Small intestine (tissue), 7 donors: ENCODE results near the gene LACC1. TPM values are rescaled to one million over a fixed set of nuclear protein-coding genes. Genes with fewer than 3 reads are reported as not detected.

Experiments
- DNase-seq, 2 donors: peaks; one replicate each; pipeline versions ENCODE4 v3.0.0 to v3.0.0-alpha.2; 2013
- FAIRE-seq: peaks from 2 replicates; lab custom pipeline; 2012; peaks lifted over from hg19 to GRCh38; lab: Jason Lieb, UNC
- H3K27ac ChIP-seq, 3 donors: one replicate each; pipeline ENCODE4 v1.5.1; 2013; ENCODE audit warnings: low read length in 2 of 3, mild to moderate bottlenecking in 2 of 3, control low read depth in 1 of 3, inconsistent platforms in 1 of 3, low read depth in 1 of 3, moderate library complexity in 1 of 3
- H3K27me3 ChIP-seq, 3 donors: one replicate each; pipeline ENCODE4 v1.6.1; 2013; ENCODE audit warnings: low read length in 3 of 3, inconsistent platforms in 1 of 3; ENCODE audit not compliant: control insufficient read depth in 3 of 3, insufficient read depth in 3 of 3
- H3K36me3 ChIP-seq, 3 donors: one replicate each; pipeline ENCODE4 v1.6.1; 2013; ENCODE audit warnings: low read length in 3 of 3, inconsistent platforms in 1 of 3, low read depth in 1 of 3, mild to moderate bottlenecking in 1 of 3, moderate library complexity in 1 of 3; ENCODE audit not compliant: control insufficient read depth in 3 of 3, insufficient read depth in 2 of 3
- H3K4me1 ChIP-seq, 3 donors: one replicate each; pipeline ENCODE4 v1.6.1; 2013; ENCODE audit warnings: low read length in 2 of 3, inconsistent platforms in 1 of 3, low read depth in 1 of 3, mild to moderate bottlenecking in 1 of 3, moderate library complexity in 1 of 3; ENCODE audit not compliant: control insufficient read depth in 3 of 3, insufficient read depth in 2 of 3
- H3K4me3 ChIP-seq, 3 donors: one replicate each; pipeline ENCODE4 v1.5.1; 2013; ENCODE audit warnings: low read length in 3 of 3, control low read depth in 1 of 3, inconsistent platforms in 1 of 3, low read depth in 1 of 3, mild to moderate bottlenecking in 1 of 3, moderate library complexity in 1 of 3
- H3K9me3 ChIP-seq, 2 donors: one replicate each; pipeline ENCODE4 v1.6.1; 2013; ENCODE audit warnings: low read depth in 1 of 2, low read length in 1 of 2; ENCODE audit not compliant: control insufficient read depth in 2 of 2, insufficient read depth in 1 of 2
- WGBS, 3 donors: extraction: QIAGEN DNeasy Blood & Tissue Kit; methylation state at CpG; one replicate each; pipeline ENCODE4 v1.1.7; 2013; 5-methylcytosine and 5-hydroxymethylcytosine counted together
- polyA plus RNA-seq, 4 donors: library from polyadenylated mRNA; stranded (reverse) in 3 of 4; unstranded in 1 of 4; fragments of 200-250 nt in 3 of 4; fragments of 120-200 nt in 1 of 4; gene quantifications; one replicate each; pipeline versions ENCODE4 v1.2.1 to v1.2.3, GENCODE V29; 2013
- donor health status: healthy with polysubstance abuse.
- donor health status: control.
- donor health status: control.
- donor health status: Bipolar disorder and iron deficiency.
- donor health status: healthy.

The LACC1 gene
- polyA plus RNA-seq, 4 donors, result 4.1 to 13.5 (median 13.0) TPM

DNA sequence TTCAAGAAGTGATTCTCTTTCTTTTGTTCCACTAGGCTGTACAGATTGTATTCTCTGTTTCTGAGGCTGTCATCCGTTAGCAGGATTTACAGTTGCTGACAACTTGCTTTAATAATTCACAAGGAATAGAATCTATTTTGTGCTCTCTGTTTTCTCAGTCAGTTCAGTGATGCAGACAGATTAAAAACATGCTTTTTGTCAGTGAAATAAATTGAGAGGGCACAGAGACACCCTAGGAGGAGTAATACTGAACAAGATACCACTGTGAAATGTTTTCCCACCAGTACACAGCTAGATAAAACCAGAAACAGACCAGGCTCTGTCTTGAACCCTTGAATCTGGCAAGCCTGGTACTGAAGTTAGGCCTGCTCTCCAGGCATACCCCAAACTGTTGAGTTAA, 58.7 kb downstream of the LACC1 start:
- DNase-seq (no peak), FAIRE-seq (no peak)
- no peaks in the 10 kb centered on the region for H3K9me3 ChIP-seq
- no peak overlapping the region for H3K4me3 ChIP-seq
- H3K36me3 ChIP-seq, result no peaks in the 10 kb centered on the region
- H3K4me1 ChIP-seq, result no peaks in the 10 kb centered on the region
- H3K27me3 ChIP-seq, result no peaks in the 10 kb centered on the region
- 83 to 90% (median 86%) methylated on average over 1 of the region's 1 CpG for WGBS, 3 donors
- no peak overlapping the region for H3K27ac ChIP-seq

DNA sequence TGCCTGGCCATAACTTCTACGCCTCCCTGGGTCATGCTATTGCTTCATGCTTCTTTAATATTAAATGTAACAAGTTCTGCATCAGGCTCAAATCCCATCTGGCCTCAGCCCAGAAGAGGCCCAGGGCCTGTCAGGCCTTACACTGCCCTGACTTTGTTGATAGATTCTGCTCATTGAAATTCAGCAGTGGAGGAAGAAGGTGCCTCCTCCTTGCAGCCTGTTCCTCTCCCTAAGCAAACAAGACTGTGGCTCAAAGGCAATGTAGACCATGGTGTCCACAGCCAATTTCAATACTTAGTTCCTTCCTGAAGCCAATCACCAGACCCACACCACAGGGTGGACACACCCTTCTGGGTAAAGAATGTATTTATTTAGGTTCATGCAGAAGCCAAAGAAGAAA, 59.4 kb downstream of the LACC1 start:
- Histone ChIP-seq H3K9me3 (no peaks in the 10 kb centered on the region), H3K4me1 (no peaks in the 10 kb centered on the region), H3K27ac (no peak overlapping the region), H3K36me3 (no peaks in the 10 kb centered on the region), H3K27me3 (no peaks in the 10 kb centered on the region), H3K4me3 (no peak overlapping the region)
- no peak for FAIRE-seq
- WGBS, 3 donors, result 91 to 96% (median 94%) methylated on average over 1 of the region's 1 CpG
- no peak for DNase-seq

DNA sequence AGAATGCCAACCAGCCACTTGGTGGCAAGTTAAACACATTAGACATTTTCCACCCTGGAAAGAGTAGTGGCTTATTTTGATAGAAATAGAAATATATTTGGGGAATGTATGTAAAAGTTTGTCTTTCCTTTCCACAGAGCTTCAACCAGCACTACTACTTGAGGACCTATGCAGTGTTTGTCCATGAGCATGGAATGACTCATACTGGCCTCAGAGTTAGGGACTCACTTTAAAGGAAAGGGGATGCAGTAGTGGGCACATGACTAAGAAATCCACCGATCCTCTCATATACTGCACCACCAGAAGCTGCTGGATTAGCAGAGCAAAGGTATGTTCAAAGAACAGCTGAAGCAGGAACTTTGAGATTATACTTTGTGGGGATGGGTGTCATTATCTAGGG, 62.6 kb downstream of the LACC1 start:
- H3K27me3 ChIP-seq, result no peaks in the 10 kb centered on the region
- no peaks in the 10 kb centered on the region for H3K4me1 ChIP-seq
- no peak overlapping the region for H3K27ac ChIP-seq
- no peak overlapping the region for H3K4me3 ChIP-seq
- 83 to 96% (median 95%) methylated on average over 1 of the region's 1 CpG for WGBS, 3 donors
- peaks cover 0 to 3% of the 10 kb centered on the region in 2 donors for H3K9me3 ChIP-seq
- DNase-seq, result no peak
- FAIRE-seq, result no peak
- no peaks in the 10 kb centered on the region for H3K36me3 ChIP-seq

Other genes with a start within 250 kb of the LACC1 start
- gene ENOX1, start 92.9 kb upstream of the LACC1 start, polyA plus RNA-seq, result under 1 TPM in 3 of 4 donors, not detected in 1; 0.27 to 0.87 (median 0.72) TPM
- 10 to 100 TPM in 1 of 4 donors, 1 to 10 TPM in 2, under 1 TPM in 1; 0.81 to 13.0 (median 6.1) TPM for gene CCDC122, start 164 bp upstream of the LACC1 start, polyA plus RNA-seq